ENCODE results near the gene ST8SIA4. TPM values are rescaled to one million over a fixed set of nuclear protein-coding genes. Genes with fewer than 3 reads are reported as not detected.

ST8SIA4 gene
- total RNA-seq, 1 donor from 2014 or later: 6.3 TPM

- Histone ChIP-seq H3K27me3 (ENCODE audit: control insufficient read depth in 3 of 3, insufficient read depth in 3 of 3, low read length in 3 of 3) (no peaks in the 10 kb centered on the region), H3K4me3 (ENCODE audit: low read length in 3 of 3) (no peak overlapping the region), H3K9ac (ENCODE audit: low read depth in 1 of 3, low read length in 3 of 3) (no peak overlapping the region), H3K36me3 (ENCODE audit: control insufficient read depth in 3 of 3, insufficient read depth in 3 of 3, low read length in 3 of 3) (no peaks in the 10 kb centered on the region), H3K27ac (ENCODE audit: low read depth, low read length) (no peak overlapping the region), H3K4me1 (ENCODE audit: control insufficient read depth in 3 of 3, insufficient read depth in 3 of 3, low read length in 3 of 3) (no peaks in the 10 kb centered on the region), H3K9me3 (ENCODE audit: control insufficient read depth in 3 of 3, low read length in 3 of 3) (no peaks in the 10 kb centered on the region)
Measured at GRCh38 chr5:100818340-100818739, 84.7 kb downstream of the ST8SIA4 start.

- H3K36me3 ChIP-seq (ENCODE audit: control insufficient read depth in 3 of 3, insufficient read depth in 3 of 3, low read length in 3 of 3): no peaks in the 10 kb centered on the region
- no peaks in the 10 kb centered on the region for H3K27me3 ChIP-seq (ENCODE audit: control insufficient read depth in 3 of 3, insufficient read depth in 3 of 3, low read length in 3 of 3)
- H3K4me3 ChIP-seq (ENCODE audit: low read length in 3 of 3): no peak overlapping the region
- no peaks in the 10 kb centered on the region for H3K4me1 ChIP-seq (ENCODE audit: control insufficient read depth in 3 of 3, insufficient read depth in 3 of 3, low read length in 3 of 3)
- H3K9me3 ChIP-seq (ENCODE audit: control insufficient read depth in 3 of 3, low read length in 3 of 3): no peaks in the 10 kb centered on the region
- no peak overlapping the region for H3K27ac ChIP-seq (ENCODE audit: low read depth, low read length)
- no peak overlapping the region for H3K9ac ChIP-seq (ENCODE audit: low read depth in 1 of 3, low read length in 3 of 3)
Measured at GRCh38 chr5:100803397-100803796, 99.7 kb downstream of the ST8SIA4 start.

GRCh38 chr5:100802208-100802607 is 100.9 kb downstream of the ST8SIA4 start:
- Histone ChIP-seq H3K27me3 (ENCODE audit: control insufficient read depth in 3 of 3, insufficient read depth in 3 of 3, low read length in 3 of 3) (no peaks in the 10 kb centered on the region), H3K4me3 (ENCODE audit: low read length in 3 of 3) (no peak overlapping the region), H3K9ac (ENCODE audit: low read depth in 1 of 3, low read length in 3 of 3) (no peak overlapping the region), H3K27ac (ENCODE audit: low read depth, low read length) (no peak overlapping the region), H3K4me1 (ENCODE audit: control insufficient read depth in 3 of 3, insufficient read depth in 3 of 3, low read length in 3 of 3) (no peaks in the 10 kb centered on the region), H3K9me3 (ENCODE audit: control insufficient read depth in 3 of 3, low read length in 3 of 3) (no peaks in the 10 kb centered on the region), H3K36me3 (ENCODE audit: control insufficient read depth in 3 of 3, insufficient read depth in 3 of 3, low read length in 3 of 3) (no peaks in the 10 kb centered on the region)

GRCh38 chr5:100800562-100800961 is 102.5 kb downstream of the ST8SIA4 start:
- Histone ChIP-seq H3K4me3 (ENCODE audit: low read length in 3 of 3) (no peak overlapping the region), H3K9ac (ENCODE audit: low read depth in 1 of 3, low read length in 3 of 3) (no peak overlapping the region), H3K27ac (ENCODE audit: low read depth, low read length) (no peak overlapping the region), H3K36me3 (ENCODE audit: control insufficient read depth in 3 of 3, insufficient read depth in 3 of 3, low read length in 3 of 3) (no peaks in the 10 kb centered on the region), H3K27me3 (ENCODE audit: control insufficient read depth in 3 of 3, insufficient read depth in 3 of 3, low read length in 3 of 3) (no peaks in the 10 kb centered on the region), H3K4me1 (ENCODE audit: control insufficient read depth in 3 of 3, insufficient read depth in 3 of 3, low read length in 3 of 3) (no peaks in the 10 kb centered on the region), H3K9me3 (ENCODE audit: control insufficient read depth in 3 of 3, low read length in 3 of 3) (no peaks in the 10 kb centered on the region)

GRCh38 chr5:100799166-100799565 is 103.9 kb downstream of the ST8SIA4 start:
- Histone ChIP-seq H3K27me3 (ENCODE audit: control insufficient read depth in 3 of 3, insufficient read depth in 3 of 3, low read length in 3 of 3) (no peaks in the 10 kb centered on the region), H3K27ac (ENCODE audit: low read depth, low read length) (no peak overlapping the region), H3K36me3 (ENCODE audit: control insufficient read depth in 3 of 3, insufficient read depth in 3 of 3, low read length in 3 of 3) (no peaks in the 10 kb centered on the region), H3K4me3 (ENCODE audit: low read length in 3 of 3) (no peak overlapping the region), H3K9ac (ENCODE audit: low read depth in 1 of 3, low read length in 3 of 3) (no peak overlapping the region), H3K4me1 (ENCODE audit: control insufficient read depth in 3 of 3, insufficient read depth in 3 of 3, low read length in 3 of 3) (no peaks in the 10 kb centered on the region), H3K9me3 (ENCODE audit: control insufficient read depth in 3 of 3, low read length in 3 of 3) (no peaks in the 10 kb centered on the region)

- H3K4me3 ChIP-seq (ENCODE audit: low read length in 3 of 3): no peak overlapping the region
- no peaks in the 10 kb centered on the region for H3K9me3 ChIP-seq (ENCODE audit: control insufficient read depth in 3 of 3, low read length in 3 of 3)
- H3K36me3 ChIP-seq (ENCODE audit: control insufficient read depth in 3 of 3, insufficient read depth in 3 of 3, low read length in 3 of 3): no peaks in the 10 kb centered on the region
- H3K4me1 ChIP-seq (ENCODE audit: control insufficient read depth in 3 of 3, insufficient read depth in 3 of 3, low read length in 3 of 3): no peaks in the 10 kb centered on the region
- H3K9ac ChIP-seq (ENCODE audit: low read depth in 1 of 3, low read length in 3 of 3): no peak overlapping the region
- no peak overlapping the region for H3K27ac ChIP-seq (ENCODE audit: low read depth, low read length)
- H3K27me3 ChIP-seq (ENCODE audit: control insufficient read depth in 3 of 3, insufficient read depth in 3 of 3, low read length in 3 of 3): no peaks in the 10 kb centered on the region
Measured at GRCh38 chr5:100797861-100798260, 105.2 kb downstream of the ST8SIA4 start.

- Histone ChIP-seq H3K4me1 (ENCODE audit: control insufficient read depth in 3 of 3, insufficient read depth in 3 of 3, low read length in 3 of 3) (no peaks in the 10 kb centered on the region), H3K27ac (ENCODE audit: low read depth, low read length) (no peak overlapping the region), H3K9me3 (ENCODE audit: control insufficient read depth in 3 of 3, low read length in 3 of 3) (no peaks in the 10 kb centered on the region), H3K36me3 (ENCODE audit: control insufficient read depth in 3 of 3, insufficient read depth in 3 of 3, low read length in 3 of 3) (no peaks in the 10 kb centered on the region), H3K27me3 (ENCODE audit: control insufficient read depth in 3 of 3, insufficient read depth in 3 of 3, low read length in 3 of 3) (no peaks in the 10 kb centered on the region), H3K4me3 (ENCODE audit: low read length in 3 of 3) (no peak overlapping the region), H3K9ac (ENCODE audit: low read depth in 1 of 3, low read length in 3 of 3) (no peak overlapping the region)
Measured at GRCh38 chr5:100796851-100797250, 106.2 kb downstream of the ST8SIA4 start.

GRCh38 chr5:100794844-100795243 is 108.2 kb downstream of the ST8SIA4 start:
- H3K4me3 ChIP-seq (ENCODE audit: low read length in 3 of 3): no peak overlapping the region

GRCh38 chr5:100794218-100794617 is 108.9 kb downstream of the ST8SIA4 start:
- Histone ChIP-seq H3K4me1 (ENCODE audit: control insufficient read depth in 3 of 3, insufficient read depth in 3 of 3, low read length in 3 of 3) (no peaks in the 10 kb centered on the region), H3K27me3 (ENCODE audit: control insufficient read depth in 3 of 3, insufficient read depth in 3 of 3, low read length in 3 of 3) (no peaks in the 10 kb centered on the region), H3K27ac (ENCODE audit: low read depth, low read length) (no peak overlapping the region), H3K9ac (ENCODE audit: low read depth in 1 of 3, low read length in 3 of 3) (no peak overlapping the region), H3K36me3 (ENCODE audit: control insufficient read depth in 3 of 3, insufficient read depth in 3 of 3, low read length in 3 of 3) (no peaks in the 10 kb centered on the region), H3K4me3 (ENCODE audit: low read length in 3 of 3) (no peak overlapping the region), H3K9me3 (ENCODE audit: control insufficient read depth in 3 of 3, low read length in 3 of 3) (no peaks in the 10 kb centered on the region)

More at GRCh38 chr5:100794844-100795243, 108.2 kb downstream of the ST8SIA4 start:
- H3K27me3 ChIP-seq (ENCODE audit: control insufficient read depth in 3 of 3, insufficient read depth in 3 of 3, low read length in 3 of 3): no peaks in the 10 kb centered on the region
- no peaks in the 10 kb centered on the region for H3K36me3 ChIP-seq (ENCODE audit: control insufficient read depth in 3 of 3, insufficient read depth in 3 of 3, low read length in 3 of 3)
- H3K9me3 ChIP-seq (ENCODE audit: control insufficient read depth in 3 of 3, low read length in 3 of 3): no peaks in the 10 kb centered on the region
- no peak overlapping the region for H3K27ac ChIP-seq (ENCODE audit: low read depth, low read length)
- no peaks in the 10 kb centered on the region for H3K4me1 ChIP-seq (ENCODE audit: control insufficient read depth in 3 of 3, insufficient read depth in 3 of 3, low read length in 3 of 3)
- no peak overlapping the region for H3K9ac ChIP-seq (ENCODE audit: low read depth in 1 of 3, low read length in 3 of 3)

GRCh38 chr5:100792781-100793180 is 110.3 kb downstream of the ST8SIA4 start:
- Histone ChIP-seq H3K9me3 (ENCODE audit: control insufficient read depth in 3 of 3, low read length in 3 of 3) (no peaks in the 10 kb centered on the region), H3K36me3 (ENCODE audit: control insufficient read depth in 3 of 3, insufficient read depth in 3 of 3, low read length in 3 of 3) (no peaks in the 10 kb centered on the region), H3K4me1 (ENCODE audit: control insufficient read depth in 3 of 3, insufficient read depth in 3 of 3, low read length in 3 of 3) (no peaks in the 10 kb centered on the region), H3K27ac (ENCODE audit: low read depth, low read length) (no peak overlapping the region), H3K4me3 (ENCODE audit: low read length in 3 of 3) (no peak overlapping the region), H3K27me3 (ENCODE audit: control insufficient read depth in 3 of 3, insufficient read depth in 3 of 3, low read length in 3 of 3) (no peaks in the 10 kb centered on the region), H3K9ac (ENCODE audit: low read depth in 1 of 3, low read length in 3 of 3) (no peak overlapping the region)

- H3K27me3 ChIP-seq (ENCODE audit: control insufficient read depth in 3 of 3, insufficient read depth in 3 of 3, low read length in 3 of 3): no peaks in the 10 kb centered on the region
- H3K4me3 ChIP-seq (ENCODE audit: low read length in 3 of 3): no peak overlapping the region
- no peaks in the 10 kb centered on the region for H3K9me3 ChIP-seq (ENCODE audit: control insufficient read depth in 3 of 3, low read length in 3 of 3)
- no peak overlapping the region for H3K27ac ChIP-seq (ENCODE audit: low read depth, low read length)
- H3K4me1 ChIP-seq (ENCODE audit: control insufficient read depth in 3 of 3, insufficient read depth in 3 of 3, low read length in 3 of 3): no peaks in the 10 kb centered on the region
- H3K9ac ChIP-seq (ENCODE audit: low read depth in 1 of 3, low read length in 3 of 3): no peak overlapping the region
- H3K36me3 ChIP-seq (ENCODE audit: control insufficient read depth in 3 of 3, insufficient read depth in 3 of 3, low read length in 3 of 3): no peaks in the 10 kb centered on the region
Measured at GRCh38 chr5:100791391-100791790, 111.7 kb downstream of the ST8SIA4 start.
